Testis (tissue), 2 donors: ENCODE data around the gene PPP2R1A.

Source experiments
- POLR2A ChIP-seq: fragments of 450-650 bp; IDR thresholded peaks from one replicate; pipeline ENCODE4 v1.6.1; 2017; ENCODE audit warnings: antibody characterized with exemption, mild to moderate bottlenecking, moderate library complexity
- TF ChIP-seq, protein P1 (sequence below), 3 experiments: fragments of 450-650 bp in 2 of 3; fragments of 200-600 bp in 1 of 3; sonication (generic) in 1 of 3; IDR thresholded peaks; one replicate each; pipeline ENCODE4 v1.5.1; 2016 to 2019; ENCODE audit warnings: antibody characterized with exemption in 3 of 3, mild to moderate bottlenecking in 2 of 3, moderate library complexity in 1 of 3

GRCh38 chr19:52155596-52156359 lies 34.1 kb upstream of the PPP2R1A start:
- no peak for TF ChIP-seq POLR2A
- TF ChIP-seq, protein P1, sequence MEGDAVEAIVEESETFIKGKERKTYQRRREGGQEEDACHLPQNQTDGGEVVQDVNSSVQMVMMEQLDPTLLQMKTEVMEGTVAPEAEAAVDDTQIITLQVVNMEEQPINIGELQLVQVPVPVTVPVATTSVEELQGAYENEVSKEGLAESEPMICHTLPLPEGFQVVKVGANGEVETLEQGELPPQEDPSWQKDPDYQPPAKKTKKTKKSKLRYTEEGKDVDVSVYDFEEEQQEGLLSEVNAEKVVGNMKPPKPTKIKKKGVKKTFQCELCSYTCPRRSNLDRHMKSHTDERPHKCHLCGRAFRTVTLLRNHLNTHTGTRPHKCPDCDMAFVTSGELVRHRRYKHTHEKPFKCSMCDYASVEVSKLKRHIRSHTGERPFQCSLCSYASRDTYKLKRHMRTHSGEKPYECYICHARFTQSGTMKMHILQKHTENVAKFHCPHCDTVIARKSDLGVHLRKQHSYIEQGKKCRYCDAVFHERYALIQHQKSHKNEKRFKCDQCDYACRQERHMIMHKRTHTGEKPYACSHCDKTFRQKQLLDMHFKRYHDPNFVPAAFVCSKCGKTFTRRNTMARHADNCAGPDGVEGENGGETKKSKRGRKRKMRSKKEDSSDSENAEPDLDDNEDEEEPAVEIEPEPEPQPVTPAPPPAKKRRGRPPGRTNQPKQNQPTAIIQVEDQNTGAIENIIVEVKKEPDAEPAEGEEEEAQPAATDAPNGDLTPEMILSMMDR (IDR thresholded peaks at IDR 0.05): no peak
